HFFc6 (cell line): Measurements from ENCODE around the gene NACAD. TPM values are rescaled to one million over a fixed set of nuclear protein-coding genes. Genes with fewer than 3 reads are reported as not detected.

Source experiments
- DNase-seq: peaks from one replicate; pipeline ENCODE4 v3.0.0-alpha.2; 2018
- H3K27ac Mint-ChIP-seq: 2 replicates; pipeline ENCODE4 v1.8.0; 2020; ENCODE audit warnings: mild to moderate bottlenecking, mixed read lengths
- H3K27me3 Mint-ChIP-seq: 2 replicates; pipeline ENCODE4 v1.8.0; 2021; ENCODE audit warnings: mild to moderate bottlenecking, moderate library complexity, mixed read lengths; ENCODE audit not compliant: insufficient read depth
- H3K36me3 Mint-ChIP-seq: 2 replicates; pipeline ENCODE4 v1.8.0; 2021; ENCODE audit warnings: low read depth, mixed read lengths
- H3K4me1 Mint-ChIP-seq: 2 replicates; pipeline ENCODE4 v1.8.0; 2020; ENCODE audit warnings: low read depth, mixed read lengths
- H3K4me3 Mint-ChIP-seq: 2 replicates; pipeline ENCODE4 v1.8.0; 2020; ENCODE audit warnings: mild to moderate bottlenecking, moderate library complexity, mixed read lengths
- H3K9me3 Mint-ChIP-seq: 2 replicates; pipeline ENCODE4 v1.8.0; 2020; ENCODE audit warnings: mild to moderate bottlenecking, mixed read lengths
- total RNA-seq, 6 experiments: library from RNA; stranded (reverse); fragmentation: NEBNext Ultra II Directional; extraction: Animal tissue kit (Norgen Biotek cat#: 25700); gene quantifications; 2 replicates in 1 of 6; 3 replicates in 5 of 6; pipeline ENCODE4 v1.2.3, GENCODE V29; 2021
- TF ChIP-seq, protein P1 (sequence below): fragments of 200-600 bp; sonication (generic); IDR thresholded peaks from 2 replicates; pipeline ENCODE4 v1.5.0; 2021; ENCODE audit warnings: antibody characterized with exemption, mild to moderate bottlenecking

Gene NACAD
- total RNA-seq, 6 experiments from 2014 or later = 5.5 to 10.5 (median 9.6) TPM

DNA sequence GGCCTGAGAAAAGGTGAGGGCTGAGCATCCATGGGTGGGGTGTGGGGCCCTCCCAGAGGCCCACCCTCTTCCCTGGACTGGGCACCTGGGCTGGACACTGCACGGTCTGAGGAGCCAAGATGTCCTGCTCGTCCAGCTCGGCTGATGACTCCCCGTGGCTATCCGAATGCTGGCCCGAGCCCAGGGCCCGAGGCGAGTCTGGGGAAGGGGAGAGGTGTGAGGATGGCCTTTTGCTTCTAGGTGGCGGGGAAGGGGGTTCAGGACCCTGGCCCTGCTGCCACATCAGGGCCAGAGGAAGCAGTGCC, 7.1 kb downstream of the NACAD start:
- H3K27ac Mint-ChIP-seq = no peak overlapping the region
- H3K4me1 Mint-ChIP-seq = no peaks in the 10 kb centered on the region
- no peaks in the 10 kb centered on the region for H3K9me3 Mint-ChIP-seq
- no peak overlapping the region for H3K4me3 Mint-ChIP-seq
- H3K36me3 Mint-ChIP-seq = no peaks in the 10 kb centered on the region
- TF ChIP-seq, protein P1, sequence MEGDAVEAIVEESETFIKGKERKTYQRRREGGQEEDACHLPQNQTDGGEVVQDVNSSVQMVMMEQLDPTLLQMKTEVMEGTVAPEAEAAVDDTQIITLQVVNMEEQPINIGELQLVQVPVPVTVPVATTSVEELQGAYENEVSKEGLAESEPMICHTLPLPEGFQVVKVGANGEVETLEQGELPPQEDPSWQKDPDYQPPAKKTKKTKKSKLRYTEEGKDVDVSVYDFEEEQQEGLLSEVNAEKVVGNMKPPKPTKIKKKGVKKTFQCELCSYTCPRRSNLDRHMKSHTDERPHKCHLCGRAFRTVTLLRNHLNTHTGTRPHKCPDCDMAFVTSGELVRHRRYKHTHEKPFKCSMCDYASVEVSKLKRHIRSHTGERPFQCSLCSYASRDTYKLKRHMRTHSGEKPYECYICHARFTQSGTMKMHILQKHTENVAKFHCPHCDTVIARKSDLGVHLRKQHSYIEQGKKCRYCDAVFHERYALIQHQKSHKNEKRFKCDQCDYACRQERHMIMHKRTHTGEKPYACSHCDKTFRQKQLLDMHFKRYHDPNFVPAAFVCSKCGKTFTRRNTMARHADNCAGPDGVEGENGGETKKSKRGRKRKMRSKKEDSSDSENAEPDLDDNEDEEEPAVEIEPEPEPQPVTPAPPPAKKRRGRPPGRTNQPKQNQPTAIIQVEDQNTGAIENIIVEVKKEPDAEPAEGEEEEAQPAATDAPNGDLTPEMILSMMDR = no peak
- H3K27me3 Mint-ChIP-seq = peaks cover 2% of the 10 kb centered on the region
- DNase-seq = no peak

DNA sequence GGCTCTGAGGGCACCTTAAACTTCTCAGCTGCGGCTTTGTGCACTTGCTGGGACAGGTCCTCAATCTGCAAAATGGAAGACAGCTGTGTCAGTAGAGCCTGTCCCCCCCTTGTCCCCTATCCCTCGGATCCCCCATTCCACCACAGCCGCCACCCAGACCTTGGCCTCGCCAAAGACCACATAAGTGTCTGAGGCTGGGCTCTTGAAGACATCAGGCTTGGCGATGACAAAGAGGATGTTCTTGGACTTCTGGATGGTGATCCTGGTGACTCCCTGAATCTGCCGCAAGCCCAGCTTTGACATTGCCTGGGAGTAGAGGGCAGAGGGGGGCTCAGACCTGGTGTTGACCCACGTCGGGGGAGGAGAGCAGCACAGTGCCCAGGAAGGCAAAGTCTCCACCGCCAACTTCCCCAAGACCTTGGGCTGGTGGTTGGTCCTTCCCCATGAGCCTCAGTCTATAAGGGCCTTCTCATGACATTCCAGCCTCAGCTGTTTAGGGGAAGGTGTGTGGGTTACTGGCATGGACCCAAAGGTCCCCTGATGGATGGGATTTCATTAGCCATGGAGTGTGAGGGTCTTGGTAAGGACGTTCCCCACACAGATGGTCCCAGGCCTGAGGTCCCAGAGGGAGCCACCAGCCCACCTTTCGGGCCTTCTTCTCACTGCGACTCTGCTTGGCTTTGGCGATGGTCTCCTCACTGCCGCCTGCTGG, 7.7 kb downstream of the NACAD start:
- Mint-ChIP-seq H3K4me1 (no peaks in the 10 kb centered on the region), H3K36me3 (no peaks in the 10 kb centered on the region), H3K4me3 (no peak overlapping the region), H3K27ac (no peak overlapping the region), H3K9me3 (no peaks in the 10 kb centered on the region), H3K27me3 (peaks cover 2% of the 10 kb centered on the region)
- DNase-seq = no peak
- TF ChIP-seq, protein P1 = no peak

DNA sequence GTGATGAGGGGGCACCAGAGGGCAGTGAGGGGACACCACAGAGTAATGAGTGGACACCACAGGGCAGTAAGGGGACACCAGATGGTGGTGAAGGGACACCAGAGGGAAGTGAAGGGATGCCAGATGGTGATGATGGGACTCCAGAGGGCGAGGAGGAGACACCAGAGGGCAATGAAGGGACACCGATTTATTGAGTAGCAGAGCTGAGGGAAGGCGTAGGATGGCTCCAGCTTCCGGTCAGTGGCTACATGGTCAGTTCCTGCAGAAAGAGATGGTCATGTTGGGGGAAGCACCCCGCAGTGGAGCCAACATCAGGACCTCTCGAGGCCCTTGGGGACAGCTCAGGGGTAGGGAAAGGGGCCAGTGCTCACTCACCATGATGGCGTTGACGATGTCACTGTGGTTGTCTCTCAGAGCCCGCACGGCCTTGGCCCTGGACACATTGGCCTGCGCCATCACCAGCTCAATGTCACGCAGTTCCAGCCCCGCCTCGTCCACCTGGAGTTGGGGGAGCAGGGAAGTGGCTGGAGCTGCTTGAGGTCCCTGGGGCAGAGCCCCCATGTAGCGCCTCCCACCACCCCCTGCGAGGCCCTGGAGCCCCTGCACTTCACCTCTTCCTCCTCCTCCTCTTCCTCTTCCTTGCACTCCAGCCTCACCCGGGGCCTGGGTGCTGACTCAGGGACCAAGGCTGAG, 8.4 kb downstream of the NACAD start:
- TF ChIP-seq, protein P1 = no peak
- peaks cover 2% of the 10 kb centered on the region for H3K27me3 Mint-ChIP-seq
- DNase-seq = no peak
- no peaks in the 10 kb centered on the region for H3K4me1 Mint-ChIP-seq
- H3K36me3 Mint-ChIP-seq = 0 out of 2 replicates have a peak, but pooled peaks cover under 1% of the 10 kb centered on the region
- H3K4me3 Mint-ChIP-seq = no peak overlapping the region
- no peaks in the 10 kb centered on the region for H3K9me3 Mint-ChIP-seq
- H3K27ac Mint-ChIP-seq = no peak overlapping the region

DNA sequence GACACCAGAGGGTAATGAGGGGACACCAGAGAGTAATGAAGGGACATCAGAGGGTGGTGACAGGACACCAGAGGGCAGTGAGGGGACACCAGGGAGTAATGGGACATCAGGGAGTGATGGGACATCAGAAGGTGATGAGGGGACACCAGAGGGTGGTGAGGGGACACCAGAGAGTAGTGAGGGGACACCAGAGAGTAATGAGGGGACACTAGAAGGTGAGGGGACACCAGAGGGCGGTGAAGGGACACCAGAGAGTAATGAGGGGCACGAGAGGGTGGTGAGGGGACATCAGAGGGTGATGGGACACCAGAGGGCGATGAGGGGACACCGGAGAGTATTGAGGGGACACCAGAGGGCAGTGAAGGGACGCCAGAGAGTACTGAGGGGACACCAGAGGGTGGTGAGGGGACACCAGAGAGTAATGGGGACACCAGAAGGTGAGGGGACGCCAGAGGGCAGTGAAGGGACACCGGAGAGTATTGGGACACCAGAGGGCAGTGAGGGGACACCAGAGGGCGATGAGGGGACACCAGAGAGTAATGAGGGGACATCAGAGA, 10.6 kb downstream of the NACAD start:
- Mint-ChIP-seq H3K4me1 (no peaks in the 10 kb centered on the region), H3K27me3 (peaks cover 4% of the 10 kb centered on the region), H3K36me3 (peaks cover 6% of the 10 kb centered on the region; the same call in 1 of the 2 replicates), H3K27ac (no peak overlapping the region), H3K9me3 (no peaks in the 10 kb centered on the region), H3K4me3 (no peak overlapping the region)
- DNase-seq = no peak
- TF ChIP-seq, protein P1 = no peak

DNA sequence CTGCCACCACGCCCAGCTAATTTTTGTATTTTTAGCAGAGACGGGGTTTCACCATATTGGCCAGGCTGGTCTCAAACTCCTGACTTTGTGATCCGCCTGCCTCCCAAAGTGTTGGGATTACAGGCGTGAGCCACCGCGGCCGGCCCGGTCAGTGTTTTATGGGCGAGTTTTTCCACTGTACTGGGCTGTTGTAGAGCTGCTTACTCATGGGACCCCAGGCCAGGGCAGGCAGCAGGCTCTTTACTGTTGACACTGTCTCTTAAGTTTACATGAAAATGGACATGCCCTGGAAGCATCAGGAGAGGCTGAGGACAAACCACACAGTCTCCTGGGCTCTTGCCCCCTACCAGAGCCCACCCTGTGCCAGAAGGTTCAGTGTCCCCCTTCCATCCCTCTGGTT, 11.2 kb downstream of the NACAD start:
- DNase-seq = no peak
- Mint-ChIP-seq H3K36me3 (peaks cover 12% of the 10 kb centered on the region), H3K27ac (no peak overlapping the region)

More for the DNA sequence above, 11.2 kb downstream of the NACAD start:
- H3K9me3 Mint-ChIP-seq = no peaks in the 10 kb centered on the region
- TF ChIP-seq, protein P1 = no peak
- no peaks in the 10 kb centered on the region for H3K4me1 Mint-ChIP-seq
- H3K4me3 Mint-ChIP-seq = no peak overlapping the region
- peaks cover 4% of the 10 kb centered on the region for H3K27me3 Mint-ChIP-seq
